NOMO-1 treated with dmso at 0.1 percent for 144 hours (cell line): ENCODE measurements around the gene NCOA4.
"Not testable (repeated sequence)": the region's sequence is repeated elsewhere in the genome, so short reads cannot be mapped to it uniquely, and the experiment has no call there.

Experiments
- DNase-seq: peaks from one replicate; lab custom pipeline; 2025; ENCODE audit not compliant: unreplicated experiment; lab: John Stamatoyannopoulos, UW

The NCOA4 gene

DNA sequence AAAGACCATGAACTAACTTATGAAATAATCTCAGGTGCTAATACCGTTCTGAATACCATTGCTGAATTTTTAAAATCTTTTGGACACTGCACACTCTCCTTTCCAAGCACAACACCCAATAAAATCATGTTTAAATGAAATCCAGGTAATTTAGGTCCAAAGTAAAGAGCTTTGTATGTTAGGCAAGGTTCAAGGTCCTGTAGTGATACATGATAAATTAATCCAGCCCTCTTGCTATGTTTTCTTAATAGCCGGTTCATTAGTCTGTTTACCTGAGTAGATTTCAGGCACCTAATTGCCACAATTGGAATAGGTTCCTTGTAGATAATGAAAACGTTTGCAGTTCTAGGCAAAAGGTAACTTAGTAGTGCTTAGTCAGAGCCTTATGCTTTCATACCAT is 44.8 kb downstream of the NCOA4 start:
- not testable (repeated sequence) for DNase-seq

DNA sequence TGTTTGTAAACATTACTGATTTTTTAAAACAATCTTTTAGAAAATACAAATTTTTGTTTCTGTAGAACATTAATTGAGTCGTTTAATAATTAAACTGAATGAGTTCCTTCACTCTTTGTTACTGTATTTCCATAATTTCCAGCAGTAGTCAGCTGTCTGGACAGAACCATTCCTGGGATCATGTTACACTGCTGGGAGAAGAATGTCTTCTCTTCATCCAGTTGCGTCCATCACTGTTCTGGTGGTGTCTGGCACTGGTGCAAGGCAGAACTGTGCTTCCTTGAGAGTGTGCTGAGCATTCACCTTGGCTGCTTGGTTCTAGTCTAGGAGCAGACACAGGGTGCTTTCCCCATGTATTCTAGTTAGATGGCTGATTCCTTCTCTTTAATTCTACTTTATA is 46.0 kb downstream of the NCOA4 start:
- not testable (repeated sequence) for DNase-seq

- DNase-seq = not testable (repeated sequence)
Observed at GRCh38 chr10:45983538-45984186, 46.8 kb downstream of the NCOA4 start.

DNA sequence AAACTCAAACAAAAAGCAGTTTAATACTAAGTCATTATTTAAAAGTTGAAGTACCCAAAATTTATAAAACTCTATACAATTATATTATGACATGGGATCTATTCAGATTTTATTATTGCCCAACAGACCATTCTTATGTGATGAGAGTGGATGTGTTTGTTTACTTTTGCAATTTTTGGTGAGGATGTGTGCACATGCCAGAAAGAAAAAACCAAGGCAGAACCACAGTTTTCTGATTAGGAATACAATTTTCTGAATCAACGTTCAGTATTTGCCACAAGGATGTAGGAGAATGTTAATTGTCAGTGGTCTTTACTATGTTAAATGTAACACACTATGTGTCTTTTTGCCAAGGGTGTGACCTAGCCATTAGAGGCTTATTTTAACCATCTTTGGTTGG is 49.1 kb downstream of the NCOA4 start:
- DNase-seq = not testable (repeated sequence)

DNA sequence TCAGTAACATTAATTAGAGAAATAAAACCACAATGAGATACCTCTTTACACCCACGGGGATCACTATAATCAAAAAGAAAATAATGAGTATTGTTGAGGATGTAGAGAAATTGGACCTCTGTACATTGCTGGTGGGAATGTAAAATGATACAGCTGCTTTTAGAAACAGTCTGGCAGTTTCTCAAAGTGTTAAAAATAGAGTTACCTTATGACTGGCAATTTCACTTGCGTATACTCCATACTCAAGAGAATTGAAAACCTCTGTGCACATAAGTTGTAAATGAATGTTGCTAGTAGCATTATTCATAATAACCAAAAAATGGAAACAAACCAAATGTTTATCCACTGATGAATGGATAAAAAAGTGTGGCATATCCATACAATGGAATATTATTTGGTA is 51.9 kb downstream of the NCOA4 start:
- not testable (repeated sequence) for DNase-seq

DNA sequence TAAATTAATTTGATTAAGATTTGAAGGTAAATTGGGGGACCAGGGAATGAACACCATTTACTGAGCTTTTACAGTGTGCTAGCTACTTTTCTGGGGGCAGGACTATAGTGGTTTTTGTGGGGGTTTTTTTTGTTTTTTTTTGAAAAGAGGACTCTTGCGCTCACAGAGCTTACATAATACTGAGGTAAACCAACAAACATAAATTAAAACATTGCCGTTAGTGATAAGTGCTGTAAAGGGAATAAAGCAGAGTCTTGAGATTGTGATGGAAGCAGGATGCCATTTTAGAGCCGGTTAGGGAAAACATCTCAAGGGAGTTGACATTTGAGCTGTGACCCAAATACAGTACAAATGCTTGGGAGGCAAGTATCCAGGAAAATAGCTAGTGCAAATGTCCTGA is 56.4 kb downstream of the NCOA4 start:
- not testable (repeated sequence) for DNase-seq

DNA sequence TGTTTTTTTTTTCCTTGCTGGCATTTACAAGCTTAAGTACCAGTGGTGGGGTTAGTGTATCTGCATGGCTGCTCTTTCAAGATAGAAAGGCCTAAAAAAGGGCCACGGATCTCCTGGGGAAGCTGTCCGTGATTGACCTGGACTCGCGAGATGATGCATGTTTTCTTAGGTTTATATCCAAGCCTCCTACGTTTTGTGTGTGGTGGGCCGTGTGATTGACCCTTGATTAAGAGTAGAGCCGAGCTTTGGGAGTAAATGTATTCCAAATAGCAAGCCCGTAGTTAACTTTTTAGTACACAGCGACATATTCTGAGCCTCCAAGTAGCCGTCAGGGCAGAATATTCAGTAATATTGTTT is 57.6 kb downstream of the NCOA4 start:
- not testable (repeated sequence) for DNase-seq

DNA sequence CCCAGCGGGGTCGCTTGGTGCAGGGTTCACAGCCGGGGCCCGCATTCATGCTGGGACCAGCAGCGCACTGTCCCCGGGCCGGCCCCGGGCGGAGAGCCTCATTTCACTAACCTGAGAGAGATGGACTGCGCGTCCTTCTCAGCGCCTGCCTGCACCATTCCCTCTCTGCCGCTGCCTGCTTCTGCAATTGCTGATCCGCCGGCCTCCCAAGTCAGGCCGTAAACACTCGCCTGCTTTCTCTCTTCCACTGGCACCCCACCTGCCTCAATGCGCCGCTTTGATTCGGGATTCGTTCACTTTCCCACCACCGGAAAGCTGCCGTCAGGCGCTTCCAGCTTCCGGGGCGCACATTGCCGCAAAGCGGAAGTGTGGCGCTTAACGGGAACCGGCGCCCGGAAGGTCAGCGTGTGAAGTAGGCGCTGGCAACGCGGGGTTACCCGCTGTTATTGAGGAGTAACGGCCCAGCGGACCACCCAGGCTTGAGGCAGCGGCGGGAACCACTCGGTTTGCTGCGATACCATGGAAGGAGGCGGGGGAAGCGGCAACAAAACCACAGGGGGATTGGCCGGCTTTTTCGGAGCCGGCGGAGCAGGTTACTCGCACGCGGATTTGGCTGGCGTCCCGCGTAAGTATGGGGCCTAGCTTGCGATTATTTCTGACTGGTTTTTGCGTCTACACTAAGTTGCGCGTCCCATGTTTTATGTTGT is 58.2 kb downstream of the NCOA4 start, which contains the start of gene TIMM23:
Gene TIMM23 (plus strand): TSS at position 384 of the 707 bp plus-strand sequence. CDS start 136 bp downstream, at position 520.
- peak; percentile 59 for DNase-seq

DNA sequence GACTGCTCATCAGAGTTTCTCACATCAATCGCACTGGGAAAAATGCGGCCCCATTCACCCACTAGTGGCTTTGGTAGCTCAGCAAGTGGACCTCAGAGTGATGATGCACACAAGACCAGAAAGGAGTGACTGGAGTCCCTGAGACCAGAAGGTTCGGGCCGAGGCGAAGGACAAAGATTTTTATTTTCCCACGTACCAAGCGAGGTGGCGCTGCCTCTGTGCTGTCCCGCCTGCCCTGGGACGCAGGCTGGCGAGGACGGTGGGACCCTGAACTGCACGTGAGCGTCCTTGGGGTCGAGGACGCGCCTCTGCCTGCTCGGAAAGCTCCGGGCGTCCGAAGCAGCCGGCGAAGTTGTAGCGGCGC is 58.7 kb downstream of the NCOA4 start:
- not testable (repeated sequence) for DNase-seq

GRCh38 chr10:45971019-45971418 is 59.4 kb downstream of the NCOA4 start:
- not testable (repeated sequence) for DNase-seq

- not testable (repeated sequence) for DNase-seq
Observed at GRCh38 chr10:45962686-45963452, 67.6 kb downstream of the NCOA4 start.

GRCh38 chr10:45957928-45958327 is 72.5 kb downstream of the NCOA4 start:
- DNase-seq = not testable (repeated sequence)

- DNase-seq = not testable (repeated sequence)
Observed at GRCh38 chr10:45956634-45957033, 73.8 kb downstream of the NCOA4 start.
